Anterior cingulate cortex (tissue), 58 donors: ENCODE data around the gene GSN.

Source experiments
- DNase-seq, 58 donors: peaks; one replicate each; lab custom pipeline; 2025; lab: John Stamatoyannopoulos, UW

The GSN gene

GRCh38 chr9:121267689-121268597 is at the start of gene GSN:
TSS of gene GSN (plus strand) at chr9:121268162. CDS start at chr9:121301972, 33,810 bp downstream.
- DNase-seq = peak in 51 of 58 donors; percentile 49 to 91 (median 81)

GRCh38 chr9:121218357-121219027 is 49.5 kb upstream of the GSN start:
- DNase-seq = no peak

GRCh38 chr9:121219530-121219929 is 48.4 kb upstream of the GSN start:
- no peak for DNase-seq

- DNase-seq = no peak
Observed at GRCh38 chr9:121220996-121221663, 46.8 kb upstream of the GSN start.

- no peak for DNase-seq
Observed at GRCh38 chr9:121221664-121222055, 46.3 kb upstream of the GSN start.

GRCh38 chr9:121222524-121223171 is 45.3 kb upstream of the GSN start:
- DNase-seq = peak in 2 of 58 donors; percentile 4 to 45

- no peak for DNase-seq
Observed at GRCh38 chr9:121225240-121225639, 42.7 kb upstream of the GSN start.

GRCh38 chr9:121226175-121226574 is 41.8 kb upstream of the GSN start:
- no peak for DNase-seq

GRCh38 chr9:121227862-121228261 is 40.1 kb upstream of the GSN start:
- DNase-seq = no peak

GRCh38 chr9:121230256-121230655 is 37.7 kb upstream of the GSN start:
- DNase-seq = no peak

- no peak for DNase-seq
Observed at GRCh38 chr9:121232251-121232650, 35.7 kb upstream of the GSN start.

GRCh38 chr9:121233906-121234831 is 33.8 kb upstream of the GSN start:
- no peak for DNase-seq

GRCh38 chr9:121234832-121235161 is 33.2 kb upstream of the GSN start:
- DNase-seq = no peak

GRCh38 chr9:121235512-121235911 is 32.5 kb upstream of the GSN start:
- no peak for DNase-seq

- no peak for DNase-seq
Observed at GRCh38 chr9:121237916-121238315, 30.0 kb upstream of the GSN start.

- DNase-seq = no peak
Observed at GRCh38 chr9:121239071-121239470, 28.9 kb upstream of the GSN start.

- no peak for DNase-seq
Observed at GRCh38 chr9:121239851-121240250, 28.1 kb upstream of the GSN start.

GRCh38 chr9:121240472-121241135 is 27.4 kb upstream of the GSN start:
- DNase-seq = no peak
